Stimulated activated CD8-positive, alpha-beta memory T cell treated with anti-CD3 and anti-CD28 coated beads, Interleukin-4, amount 100 ng/mL, for 4 hours (primary cell): ENCODE results near the gene METTL16.

Experiments
- DNase-seq, 2 donors: peaks; one replicate each; pipeline ENCODE4 v3.0.0-alpha.2; 2020; ENCODE audit warnings: low read depth in 2 of 2, low spot score in 1 of 2

Gene METTL16

DNA sequence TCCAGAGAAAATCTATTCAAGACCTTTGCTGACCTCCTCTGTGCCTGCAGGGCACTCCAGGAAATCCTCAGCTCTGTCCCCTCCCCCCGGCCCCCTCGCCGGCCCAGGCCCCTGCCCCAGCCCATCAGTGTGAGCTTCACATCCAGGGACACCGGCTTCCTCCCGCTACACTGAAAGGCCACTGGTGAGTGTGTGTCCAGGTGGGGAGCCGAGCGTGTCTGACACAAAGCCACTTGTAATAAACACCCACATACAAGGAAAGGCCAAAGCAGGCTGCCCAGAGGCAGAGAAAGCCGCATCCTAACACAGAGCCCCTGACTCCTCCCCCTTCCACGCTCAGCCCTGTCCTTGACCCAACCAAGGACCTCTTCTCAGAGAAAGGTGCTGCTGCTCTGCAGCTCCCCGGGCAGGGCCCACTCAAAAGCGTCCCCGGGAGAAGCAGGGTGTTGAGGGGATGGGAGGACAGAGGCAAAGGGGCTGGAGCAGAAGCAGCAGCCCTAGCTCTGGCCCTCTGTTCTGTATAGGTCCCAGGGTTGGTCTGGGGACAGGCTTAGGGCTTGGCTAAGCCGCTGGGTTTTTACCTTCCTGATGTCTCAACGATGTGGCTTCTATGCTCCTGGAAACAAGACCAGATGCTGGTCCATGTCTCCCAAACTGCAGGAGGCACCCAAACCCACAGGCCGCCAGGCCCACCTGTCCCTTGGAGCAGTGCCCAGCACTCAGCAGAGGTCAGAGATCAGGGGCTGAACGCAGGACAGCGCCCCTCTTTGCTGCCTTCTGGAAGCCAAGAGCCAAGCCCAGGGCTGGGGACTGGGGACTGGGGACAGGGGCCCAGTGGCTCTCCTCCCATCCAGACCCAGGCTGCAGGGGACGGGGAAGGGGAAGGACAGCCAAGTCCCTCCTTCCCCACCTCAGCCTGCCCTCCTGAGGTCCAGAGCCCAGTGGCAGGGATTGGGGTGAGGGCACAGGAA, 126.2 kb downstream of the METTL16 start:
- DNase-seq, result no peak

DNA sequence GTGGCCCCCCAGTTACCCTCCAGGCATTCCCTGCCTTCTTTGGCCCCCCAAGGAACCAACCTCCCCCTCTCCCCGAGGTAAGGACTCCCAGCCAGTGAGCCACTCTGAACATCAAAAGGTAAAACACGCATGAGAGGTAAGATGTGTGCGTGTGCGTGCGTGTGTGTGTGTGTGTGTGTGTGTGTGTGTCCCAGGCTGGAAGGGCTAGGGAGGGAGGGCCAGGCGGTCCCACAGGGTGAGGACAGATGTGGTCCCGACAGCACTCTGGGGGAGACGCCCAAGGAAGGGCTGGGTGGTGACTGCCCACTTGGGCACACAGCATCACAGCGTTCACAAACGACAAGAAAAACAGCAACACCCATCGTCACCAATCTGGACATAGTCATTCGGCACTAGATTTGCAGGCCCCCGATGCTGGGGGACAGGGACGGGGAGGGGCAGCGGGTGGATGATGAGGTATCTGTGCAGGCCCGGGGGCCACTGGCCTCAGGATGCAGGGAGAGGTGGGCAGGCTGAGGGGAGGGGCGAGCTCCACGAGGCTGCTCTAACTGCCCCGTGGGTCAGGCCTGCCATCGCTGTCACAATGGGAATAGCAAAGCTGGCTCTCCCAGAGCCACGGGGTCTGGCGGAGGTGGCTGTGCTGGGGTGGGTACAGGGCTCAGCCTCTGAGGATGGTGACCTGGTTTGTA, 127.1 kb downstream of the METTL16 start:
- no peak for DNase-seq

DNA sequence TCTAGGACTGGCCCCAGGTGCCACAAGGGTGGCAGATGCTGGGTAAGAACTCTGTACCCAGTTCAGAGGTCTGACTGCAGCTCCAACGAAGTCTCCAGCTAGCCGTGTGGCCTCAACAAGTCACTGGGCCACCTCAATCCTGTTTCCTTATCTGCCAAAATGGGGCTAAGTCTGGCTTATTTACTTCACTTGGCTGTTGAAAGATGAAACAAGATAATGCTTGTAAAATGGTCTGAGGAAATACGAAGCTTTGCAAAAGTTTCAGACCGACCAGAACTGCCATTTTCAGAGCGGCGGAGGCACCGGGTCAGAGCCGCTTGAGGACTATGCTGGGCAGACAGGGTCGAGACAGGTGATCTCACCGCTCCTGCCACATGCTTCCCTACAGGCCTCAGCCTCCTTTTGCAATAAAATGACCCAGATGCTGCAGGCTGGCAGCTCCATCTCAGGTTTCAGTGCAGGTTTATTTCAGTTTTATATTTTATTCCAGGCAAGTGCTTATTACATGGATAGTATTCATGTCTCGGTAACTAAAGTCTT, 128.0 kb downstream of the METTL16 start:
- no peak for DNase-seq

DNA sequence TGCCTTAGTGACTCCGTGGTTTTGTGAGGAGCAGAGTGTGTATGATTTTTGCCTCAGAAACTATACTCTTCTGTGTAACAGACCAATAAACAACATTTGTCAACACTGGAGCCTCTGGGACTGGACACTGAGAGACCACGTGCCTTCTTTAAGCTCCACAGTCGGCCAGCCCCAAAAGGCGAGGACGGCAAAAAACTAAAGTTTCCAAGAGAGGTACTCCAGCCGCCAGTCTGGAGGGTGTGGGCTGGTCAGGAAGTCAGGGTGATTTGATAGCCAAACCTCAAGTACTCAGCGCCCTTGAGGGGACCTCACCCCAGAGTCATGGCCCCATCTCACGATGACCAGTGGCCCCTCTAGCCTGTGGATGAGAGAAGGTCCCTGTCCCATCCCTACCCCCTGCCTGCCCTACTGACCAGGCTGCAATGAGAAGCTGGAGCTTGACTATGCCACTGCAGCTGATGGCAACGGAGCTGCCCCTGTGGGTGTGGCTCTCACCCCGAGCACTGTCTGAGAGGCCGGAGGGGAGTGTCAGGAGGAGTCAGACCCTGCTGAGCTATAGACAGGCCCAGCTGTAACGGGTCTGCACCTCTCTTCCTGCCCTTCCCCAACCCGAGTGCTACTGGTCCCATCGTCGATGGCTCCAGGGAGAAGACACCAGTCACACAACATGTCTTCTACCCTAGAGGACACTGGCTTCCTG, 130.6 kb downstream of the METTL16 start:
- DNase-seq, result no peak

DNA sequence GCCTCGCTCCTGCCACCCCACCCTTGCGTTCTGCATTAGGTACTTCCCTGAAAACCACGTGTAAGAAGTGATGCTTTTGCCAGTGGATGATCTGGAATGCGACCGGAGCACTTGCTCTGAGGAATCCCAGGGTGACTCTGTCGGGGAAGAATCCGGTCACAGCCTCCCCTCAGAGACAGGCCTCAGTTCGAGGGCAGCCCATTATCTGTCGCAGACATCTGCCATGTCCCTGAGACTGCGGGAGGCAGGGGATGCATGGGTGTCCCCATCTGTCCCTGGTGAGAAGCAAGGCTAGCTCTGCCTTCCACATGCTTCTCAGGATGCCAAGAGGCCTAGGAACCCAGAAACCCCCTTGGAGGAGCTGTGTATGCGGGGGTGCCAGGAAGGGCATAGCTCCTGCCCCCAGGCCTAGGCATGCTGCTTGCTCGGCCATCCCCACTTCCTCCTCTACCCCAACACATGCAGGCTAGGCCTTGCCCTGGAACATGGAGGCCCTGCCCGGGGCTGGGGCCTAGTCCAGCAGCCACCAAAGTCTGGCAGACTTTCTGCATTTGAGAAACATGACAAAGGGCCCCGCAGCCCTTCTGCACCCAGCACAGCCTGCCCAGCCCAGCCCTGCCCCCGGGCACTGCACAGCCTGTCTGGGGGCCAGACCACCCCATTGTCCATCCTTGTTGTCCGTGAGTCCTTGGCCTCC, 131.3 kb downstream of the METTL16 start:
- DNase-seq, result no peak

DNA sequence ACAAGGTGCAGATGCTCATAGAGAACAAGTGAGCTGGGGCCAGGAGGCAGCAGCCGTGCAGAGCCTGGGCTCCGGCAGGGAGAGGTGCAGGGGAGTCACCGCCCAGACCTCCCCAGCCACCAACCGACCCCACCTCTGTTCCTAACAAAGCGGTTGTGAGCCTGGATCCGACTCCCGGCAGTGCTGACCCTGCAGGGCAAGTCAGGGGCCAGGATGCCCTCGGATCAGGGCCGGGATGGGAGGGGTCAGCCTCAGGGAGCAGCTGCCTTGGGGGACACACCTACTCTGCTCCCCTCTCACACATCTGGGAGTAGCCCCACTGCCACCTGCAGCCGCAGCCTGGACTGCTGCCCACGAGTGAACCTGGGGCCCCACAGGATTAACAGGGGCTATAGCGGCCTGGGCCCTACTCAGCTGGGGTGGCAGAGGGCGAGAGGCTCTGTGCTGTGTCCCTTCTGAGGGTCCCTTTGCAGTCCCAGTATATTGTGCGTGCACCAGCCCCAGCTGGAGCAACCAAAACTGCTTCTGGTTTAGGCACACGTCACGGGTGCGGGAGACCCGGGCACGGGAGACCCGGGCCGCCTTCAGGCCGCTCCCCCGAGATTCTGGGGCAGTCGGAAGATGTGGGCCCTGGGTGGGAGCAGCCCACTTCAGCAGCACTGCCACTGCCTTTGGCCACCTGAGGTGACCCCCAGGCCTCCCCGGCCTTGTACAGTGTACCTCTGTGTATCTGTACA, 132.0 kb downstream of the METTL16 start:
- no peak for DNase-seq

DNA sequence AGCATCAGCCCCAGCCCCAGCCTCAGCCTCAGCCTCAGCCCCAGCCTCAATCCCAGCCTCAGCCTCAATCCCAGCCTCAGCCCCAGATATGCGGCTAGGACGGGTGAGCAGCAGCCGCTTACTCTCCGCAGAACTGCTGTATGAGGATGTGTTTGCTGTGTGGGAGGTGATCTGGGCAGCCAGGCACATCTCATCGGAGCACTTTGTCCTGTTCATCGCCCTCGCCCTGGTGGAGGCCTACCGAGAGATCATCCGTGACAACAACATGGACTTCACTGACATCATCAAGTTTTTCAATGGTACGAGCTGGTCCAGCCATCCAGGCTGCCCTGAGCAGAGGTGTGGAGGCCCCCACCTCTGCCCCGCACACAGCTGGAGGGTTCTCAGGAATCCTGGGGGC, 132.8 kb downstream of the METTL16 start:
- no peak for DNase-seq

DNA sequence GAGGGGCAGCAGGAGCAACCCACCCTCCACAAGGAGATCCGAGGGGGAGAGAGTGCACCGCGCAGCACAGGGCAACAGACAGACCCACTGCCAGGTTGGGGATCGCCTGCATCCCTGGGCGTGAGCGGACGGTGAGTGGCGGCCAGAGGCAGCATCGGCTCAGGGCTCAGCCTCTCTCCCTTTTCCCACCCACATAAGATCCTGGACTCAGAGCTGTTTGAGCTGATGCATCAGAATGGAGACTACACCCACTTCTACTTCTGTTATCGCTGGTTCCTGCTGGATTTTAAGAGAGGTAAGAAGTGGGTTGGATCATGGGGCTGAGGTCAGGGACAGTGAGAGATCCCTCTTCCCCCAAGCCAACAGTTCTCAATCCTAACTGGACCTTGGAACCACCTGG, 134.0 kb downstream of the METTL16 start:
- no peak for DNase-seq

DNA sequence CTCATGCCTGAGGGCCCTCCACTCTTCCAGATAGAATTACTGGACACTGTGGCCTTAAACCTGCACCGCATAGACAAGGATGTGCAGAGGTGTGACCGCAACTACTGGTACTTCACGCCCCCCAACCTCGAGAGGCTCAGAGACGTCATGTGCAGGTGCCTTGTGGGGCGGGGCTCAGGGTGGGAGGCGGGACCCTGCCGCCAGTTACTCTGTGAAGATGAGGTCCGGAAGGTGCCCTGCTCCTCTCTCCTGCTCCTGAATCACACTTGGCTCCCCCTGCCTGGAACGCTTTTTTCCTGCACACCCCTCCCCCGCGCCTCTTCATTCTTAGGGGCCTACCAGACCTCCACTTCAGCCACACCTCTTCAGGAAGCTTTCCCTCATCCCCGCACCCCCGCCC, 135.6 kb downstream of the METTL16 start:
- DNase-seq, result no peak

DNA sequence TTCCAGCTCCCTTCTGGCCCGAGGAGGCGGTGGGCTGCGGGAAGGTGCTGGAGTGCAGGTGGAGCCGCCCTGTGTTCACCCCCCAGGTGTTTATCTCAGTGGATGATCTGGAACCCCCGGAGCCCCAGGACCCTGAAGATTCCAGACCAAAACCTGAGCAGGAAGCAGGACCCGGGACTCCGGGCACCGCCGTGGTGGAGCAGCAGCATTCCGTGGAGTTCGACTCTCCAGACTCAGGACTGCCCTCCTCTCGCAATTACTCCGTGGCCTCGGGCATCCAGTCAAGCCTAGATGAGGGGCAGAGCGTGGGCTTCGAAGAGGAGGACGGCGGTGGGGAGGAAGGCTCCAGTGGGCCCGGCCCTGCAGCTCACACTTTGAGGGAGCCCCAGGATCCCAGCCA, 136.3 kb downstream of the METTL16 start:
- no peak for DNase-seq

DNA sequence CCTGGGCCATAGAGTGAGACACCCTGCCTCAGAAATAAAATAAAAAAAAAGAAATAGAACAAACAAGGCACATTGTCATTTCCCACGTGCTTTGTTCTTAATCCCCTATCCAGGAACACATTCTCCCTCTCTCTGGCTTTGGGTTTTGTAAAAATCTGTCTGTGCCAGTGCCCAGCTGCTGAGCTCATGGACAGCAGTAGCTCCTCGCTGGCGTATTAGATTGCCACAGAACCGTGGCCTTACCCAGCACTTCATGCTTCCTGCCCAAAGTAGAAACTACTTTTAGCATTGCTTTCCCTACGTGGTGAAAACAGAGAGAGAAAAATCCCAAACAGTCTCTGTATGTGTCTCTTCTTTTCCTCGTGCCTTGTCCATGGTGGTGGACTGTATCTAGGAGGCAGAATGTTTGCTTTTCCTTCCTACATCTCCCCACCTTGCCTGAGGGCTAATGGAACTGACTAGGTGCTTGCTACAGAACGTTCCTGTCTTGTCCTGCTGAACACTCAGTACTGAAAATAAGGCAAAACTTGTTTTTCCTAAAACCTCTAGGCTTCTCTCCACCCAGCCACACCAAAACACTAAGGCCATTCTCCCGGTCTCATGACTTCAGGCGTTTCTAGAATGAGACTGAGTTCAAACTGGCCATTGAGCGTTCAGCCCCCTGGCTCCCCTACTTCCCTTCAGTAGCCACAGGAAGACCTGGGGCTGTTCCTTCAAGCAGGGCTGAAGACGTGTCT, 137.0 kb downstream of the METTL16 start:
- no peak for DNase-seq

DNA sequence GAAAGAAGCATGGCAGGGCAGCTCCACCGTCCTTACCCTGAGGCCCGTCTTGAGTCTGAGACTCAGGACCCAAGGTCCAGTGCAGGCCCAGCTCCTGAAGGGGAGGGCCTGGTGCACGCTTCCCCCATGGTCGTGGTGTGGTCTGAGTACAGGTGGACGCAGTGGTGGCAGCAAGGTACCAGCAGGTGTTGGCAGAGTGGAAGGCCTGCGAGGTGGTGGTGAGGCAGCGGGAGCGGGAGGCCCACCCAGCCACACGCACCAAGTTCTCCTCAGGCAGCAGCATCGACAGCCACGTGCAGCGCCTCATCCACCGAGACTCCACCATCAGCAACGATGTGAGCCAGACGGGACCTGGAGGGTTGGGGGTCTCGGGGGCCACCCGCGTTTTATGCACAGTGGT, 138.5 kb downstream of the METTL16 start:
- no peak for DNase-seq

DNA sequence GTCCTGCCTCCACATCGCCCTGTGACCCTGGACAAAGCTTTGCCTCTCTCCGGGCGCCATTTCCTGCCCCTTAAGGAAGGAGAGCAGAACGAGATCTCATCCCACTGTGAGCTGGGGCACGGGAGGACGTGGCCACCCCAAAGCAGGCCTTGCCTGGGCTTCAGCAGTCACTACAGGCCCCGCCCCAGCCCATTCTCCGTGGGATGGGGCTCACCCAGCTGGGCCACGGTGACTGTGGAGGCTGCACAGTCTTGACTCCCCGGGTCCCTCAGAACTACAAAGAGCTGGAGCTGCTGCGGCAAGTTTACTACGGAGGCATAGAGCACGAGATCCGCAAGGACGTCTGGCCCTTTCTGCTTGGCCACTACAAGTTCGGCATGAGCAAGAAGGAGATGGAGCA, 139.0 kb downstream of the METTL16 start:
- no peak for DNase-seq

DNA sequence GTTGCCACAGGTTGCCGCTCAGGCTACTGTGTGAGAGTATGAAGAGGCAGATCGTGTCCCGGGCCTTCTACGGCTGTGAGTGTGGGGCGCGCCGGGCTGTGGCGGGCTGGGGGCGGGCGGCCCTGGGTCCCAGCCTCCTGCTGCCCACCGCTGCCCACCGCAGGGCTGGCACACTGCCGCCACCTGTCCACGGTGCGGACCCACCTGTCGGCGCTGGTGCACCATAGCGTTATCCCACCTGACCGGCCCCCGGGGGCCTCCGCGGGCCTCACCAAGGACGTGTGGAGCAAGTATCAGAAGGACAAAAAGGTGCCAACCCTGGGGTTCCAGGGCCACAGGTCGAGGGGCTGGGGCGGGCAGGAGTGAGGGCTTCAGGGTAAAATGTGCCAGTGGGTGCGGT, 139.5 kb downstream of the METTL16 start:
- DNase-seq, result no peak

DNA sequence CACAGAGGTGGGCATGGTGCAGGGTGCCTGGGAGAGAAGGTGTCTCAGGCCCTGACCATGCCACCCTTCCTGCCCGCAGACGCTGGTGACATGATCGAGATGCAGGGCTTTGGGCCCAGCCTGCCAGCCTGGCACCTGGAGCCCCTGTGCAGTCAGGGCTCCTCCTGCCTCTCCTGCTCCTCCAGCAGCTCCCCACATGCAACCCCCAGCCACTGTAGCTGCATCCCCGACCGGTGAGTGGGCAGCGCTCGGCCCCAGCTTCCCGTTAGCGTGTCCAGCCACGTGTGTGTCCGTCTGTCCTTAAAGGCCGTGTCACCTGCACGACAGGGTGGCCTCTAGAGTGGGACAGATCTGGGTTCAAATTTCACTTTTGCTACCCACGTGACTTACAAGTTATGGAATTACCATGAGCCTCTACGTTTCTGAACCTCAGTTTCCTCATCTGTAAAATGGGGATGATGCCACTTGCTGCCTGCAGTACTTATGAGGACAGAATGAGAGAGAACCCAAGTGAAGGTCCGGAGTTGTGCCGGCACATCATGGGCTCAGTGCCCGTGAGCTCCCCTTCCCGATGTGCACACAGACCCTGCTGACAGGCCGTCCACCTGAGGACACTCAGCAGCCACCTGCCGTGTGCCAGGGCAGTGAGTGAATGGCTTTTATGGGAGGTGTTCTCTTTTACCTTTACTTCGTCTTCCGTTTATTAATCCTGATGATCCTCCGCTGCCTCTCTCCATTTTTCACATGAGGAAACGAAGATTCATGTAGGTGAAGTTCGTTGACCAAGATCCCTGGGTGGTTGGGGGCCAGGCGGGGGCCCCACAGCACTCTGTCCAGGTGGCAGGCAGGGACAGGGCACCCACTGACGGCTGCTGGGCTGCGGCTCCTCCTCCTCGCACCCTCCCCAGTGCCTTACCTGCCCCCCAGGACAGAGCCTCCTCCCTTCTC, 140.2 kb downstream of the METTL16 start:
- no peak for DNase-seq

DNA sequence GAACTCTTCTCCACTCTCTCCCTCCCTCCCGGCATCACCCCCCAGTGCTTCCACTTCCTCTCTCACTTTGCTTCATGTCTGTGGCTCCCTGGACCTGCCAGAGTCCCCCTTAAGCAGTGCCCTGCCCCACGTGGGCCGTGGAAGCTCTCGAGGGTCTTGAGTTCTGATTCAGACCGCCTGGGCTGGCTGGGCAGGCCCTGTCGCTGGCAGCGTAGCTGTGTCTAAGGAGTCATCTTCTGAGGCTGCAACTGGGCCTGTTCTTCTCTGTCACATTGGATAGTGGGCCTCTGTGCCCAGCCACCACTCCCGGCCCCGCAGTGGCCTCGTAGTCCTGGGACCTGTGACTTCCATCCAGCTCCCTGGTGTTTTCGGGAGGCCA, 141.5 kb downstream of the METTL16 start:
- no peak for DNase-seq

DNA sequence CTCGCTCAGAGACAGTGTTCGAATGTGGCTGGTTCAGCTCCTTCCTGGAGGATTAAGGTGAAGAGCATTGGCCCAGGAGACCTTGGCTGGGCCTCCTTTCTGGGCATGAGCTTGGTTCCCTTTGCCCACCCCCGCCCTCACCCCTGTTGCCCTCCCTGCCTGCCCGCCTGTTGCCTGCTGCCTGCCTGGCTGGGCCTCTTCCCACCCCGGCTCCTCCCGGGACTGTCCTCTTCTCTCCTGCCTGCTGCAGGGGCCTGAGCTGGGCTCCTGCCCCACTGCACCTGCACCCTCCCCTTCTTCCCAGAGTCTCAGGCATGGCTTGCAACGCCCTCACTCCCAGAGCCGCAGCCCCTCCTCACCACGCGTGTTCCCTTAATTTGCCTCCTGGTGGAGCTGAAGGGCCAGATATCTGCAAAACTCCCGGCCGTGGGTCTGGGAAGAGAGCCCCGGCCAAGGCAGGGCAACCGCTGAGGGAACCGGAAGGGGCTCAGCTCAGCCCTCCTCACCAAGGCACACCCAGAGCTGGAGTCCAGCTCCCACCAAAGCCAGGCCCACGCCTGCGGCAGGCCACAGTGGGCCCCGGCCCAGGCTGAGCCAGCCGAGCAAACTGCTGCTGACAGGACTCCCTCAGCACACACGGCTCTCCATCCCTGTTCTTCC, 142.0 kb downstream of the METTL16 start:
- no peak for DNase-seq

DNA sequence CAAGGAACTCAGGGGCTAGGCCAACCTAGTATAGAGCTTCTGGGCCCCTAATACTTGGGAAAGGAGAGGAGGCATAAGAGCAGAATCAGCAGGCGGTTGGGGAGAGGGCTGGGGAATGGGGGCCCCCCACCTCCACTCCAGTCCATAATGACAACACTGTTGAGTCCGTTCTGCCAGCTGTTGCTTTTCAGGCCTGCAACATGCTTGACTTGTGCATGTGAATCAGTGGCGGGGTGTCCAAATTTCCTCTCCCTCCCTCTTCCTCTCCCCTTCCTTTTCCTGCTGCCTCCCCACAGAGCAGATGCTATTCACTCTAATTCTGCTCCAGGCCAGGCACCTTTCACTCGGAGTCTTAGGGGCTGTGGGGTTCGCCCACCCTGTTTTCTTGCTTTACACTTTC, 142.6 kb downstream of the METTL16 start:
- no peak for DNase-seq
